Colon (tissue), 2 donors: ENCODE data around the gene APOL6.
"Not testable (repeated sequence)": the region's sequence is repeated elsewhere in the genome, so short reads cannot be mapped to it uniquely, and the experiment has no call there.

Experiments
- FAIRE-seq: peaks from 2 replicates; lab custom pipeline; 2012; peaks lifted over from hg19 to GRCh38; lab: Jason Lieb, UNC
- donor health status: control.
- donor health status: control.

APOL6 gene

DNA sequence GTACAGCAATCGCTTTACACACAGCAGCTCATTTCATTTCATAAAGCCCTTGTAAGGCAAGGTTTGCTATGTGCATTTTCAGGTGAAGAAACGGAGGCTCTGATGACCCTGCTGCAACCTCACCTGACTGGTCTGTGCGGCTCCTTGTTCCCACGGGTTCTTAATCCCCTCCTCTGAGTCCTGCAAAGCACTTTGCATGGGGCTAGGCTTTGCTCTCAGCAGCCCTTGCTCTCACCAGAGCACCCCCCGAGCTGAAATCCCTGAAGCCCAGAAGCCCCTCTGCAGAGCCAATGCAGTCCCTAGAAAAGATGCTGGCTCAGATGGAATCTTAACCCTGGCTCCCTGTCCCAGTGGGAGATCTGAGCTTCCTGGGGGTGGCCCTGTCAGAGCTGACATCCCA lies 11.0 kb upstream of the APOL6 start:
- FAIRE-seq: no peak

DNA sequence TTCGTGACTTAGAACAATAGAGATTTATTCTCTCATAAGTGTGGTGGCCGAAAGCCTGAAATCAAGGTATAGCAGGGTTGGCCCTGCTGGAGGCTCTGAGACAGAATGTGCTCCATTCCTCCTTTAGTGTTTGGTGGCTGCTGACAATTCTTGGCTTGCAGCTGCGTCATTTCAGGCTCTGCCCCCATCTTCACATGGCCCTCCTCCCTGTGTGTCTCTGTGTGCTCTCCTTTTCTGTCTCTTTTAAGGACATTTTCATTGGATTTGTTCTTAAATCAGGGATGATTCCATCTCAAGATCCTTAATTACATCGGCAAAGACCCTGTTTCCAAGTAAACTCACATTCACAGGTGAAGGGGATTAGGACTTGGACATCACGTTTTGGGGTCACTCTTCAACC lies 10.2 kb upstream of the APOL6 start:
- no peak for FAIRE-seq

DNA sequence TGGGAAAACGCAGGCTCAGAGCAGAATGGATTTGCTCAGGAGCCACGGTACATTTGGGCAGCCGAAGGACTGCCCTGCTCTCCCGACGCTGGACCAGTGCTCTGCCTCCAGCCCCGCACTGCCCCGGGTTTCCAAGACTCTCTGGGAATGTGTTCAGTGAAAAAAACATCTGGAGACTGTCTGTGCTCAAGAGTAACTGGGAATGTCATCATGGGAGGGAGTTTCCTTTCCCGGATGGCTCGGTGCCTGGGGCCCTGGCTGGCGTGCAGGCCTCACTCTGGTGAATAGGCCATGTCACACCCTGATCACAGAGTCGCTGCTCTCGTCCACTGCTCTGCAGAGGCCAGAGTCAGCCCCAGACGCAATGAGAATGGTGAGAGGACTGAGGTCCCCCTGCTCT lies 9.8 kb upstream of the APOL6 start:
- no peak for FAIRE-seq

DNA sequence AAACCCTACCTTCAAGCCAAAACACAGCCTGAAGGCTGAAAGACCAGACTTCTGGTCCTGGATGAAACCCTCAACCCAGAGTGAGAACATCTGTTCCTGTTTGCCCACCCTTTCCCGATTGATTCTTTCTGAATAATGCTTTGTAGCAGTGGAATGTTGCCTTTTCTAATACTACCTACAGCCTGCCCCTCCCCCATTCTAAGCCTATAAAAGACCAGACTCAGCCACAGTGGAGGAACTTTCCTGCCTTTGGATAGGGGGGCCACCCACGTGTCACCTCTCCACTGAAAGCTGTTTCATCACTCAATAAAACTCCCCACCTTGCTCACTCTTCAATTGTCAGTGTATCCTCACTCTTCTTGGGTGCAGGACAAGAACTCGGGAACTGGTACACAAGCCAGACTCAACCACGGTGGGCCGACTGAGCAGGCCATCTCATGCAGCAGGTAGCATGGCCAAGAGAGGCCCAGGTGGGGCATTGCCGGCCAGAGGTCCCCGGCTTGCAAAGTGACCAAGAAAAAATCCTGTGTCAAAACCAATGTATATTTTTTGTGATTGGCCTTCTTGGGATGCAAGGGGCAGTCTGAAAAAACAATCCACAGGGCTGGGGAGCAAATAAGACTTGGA lies 6.6 kb upstream of the APOL6 start:
- FAIRE-seq: no peak

DNA sequence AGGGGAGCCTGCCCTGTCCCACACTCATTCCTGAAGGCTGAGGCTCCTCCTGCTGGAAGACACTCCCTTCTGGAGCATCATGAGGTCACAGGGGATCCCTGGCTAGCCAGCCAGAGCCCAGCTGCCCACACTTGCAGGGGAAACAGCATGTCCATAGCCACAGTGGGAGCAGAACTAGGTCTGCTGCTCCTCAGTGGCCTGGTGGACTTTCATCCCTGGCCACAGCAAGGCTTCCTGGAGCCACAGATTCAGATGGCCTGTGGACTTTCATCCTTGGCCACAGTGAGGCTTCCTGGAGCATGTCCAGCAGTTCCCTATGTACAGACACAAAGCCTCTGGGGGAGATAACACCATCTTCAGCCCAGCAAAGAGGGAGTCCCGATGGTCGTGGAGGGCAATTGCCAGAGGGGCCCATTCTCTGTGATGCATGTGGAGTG lies 5.9 kb upstream of the APOL6 start:
- FAIRE-seq: no peak

DNA sequence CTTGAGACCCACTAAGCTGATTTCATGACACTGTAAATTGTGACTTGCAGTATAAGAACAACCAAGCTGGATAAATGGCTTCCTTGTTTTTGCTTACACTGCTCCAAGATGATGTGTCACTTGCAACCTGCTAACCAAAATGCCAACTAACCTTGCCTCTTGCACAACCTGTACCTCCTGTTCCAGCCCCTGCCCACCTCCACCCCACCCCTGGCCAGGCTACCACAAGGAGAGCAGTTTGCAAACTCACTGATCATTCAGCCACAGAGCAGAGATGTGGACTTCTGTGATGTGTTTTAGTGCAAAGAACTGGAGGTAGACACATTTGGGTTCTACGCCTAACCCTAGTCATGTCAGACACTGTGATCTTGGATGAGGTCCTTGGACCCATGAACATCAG lies 4.3 kb upstream of the APOL6 start:
- no peak for FAIRE-seq

DNA sequence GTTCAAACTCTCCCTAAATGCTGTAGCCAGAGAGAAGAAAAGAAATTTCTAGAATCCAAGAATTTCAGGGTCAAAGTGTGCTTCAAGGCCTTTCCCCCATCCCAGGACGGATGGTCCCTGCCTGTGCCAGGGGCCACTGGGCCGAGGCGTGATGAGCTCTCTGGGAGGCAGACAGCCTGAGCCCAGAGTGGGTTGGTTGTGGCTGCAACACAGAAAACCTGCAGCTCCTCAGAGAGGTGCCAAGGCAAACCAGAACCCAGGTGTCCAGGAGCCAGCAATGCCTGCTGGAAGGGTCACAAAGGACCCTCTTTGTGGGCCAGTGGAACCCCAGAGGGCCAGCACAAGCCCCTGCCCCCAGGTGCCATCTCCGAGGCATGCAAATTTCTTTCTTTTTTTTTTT lies 2.6 kb upstream of the APOL6 start:
- no peak for FAIRE-seq

DNA sequence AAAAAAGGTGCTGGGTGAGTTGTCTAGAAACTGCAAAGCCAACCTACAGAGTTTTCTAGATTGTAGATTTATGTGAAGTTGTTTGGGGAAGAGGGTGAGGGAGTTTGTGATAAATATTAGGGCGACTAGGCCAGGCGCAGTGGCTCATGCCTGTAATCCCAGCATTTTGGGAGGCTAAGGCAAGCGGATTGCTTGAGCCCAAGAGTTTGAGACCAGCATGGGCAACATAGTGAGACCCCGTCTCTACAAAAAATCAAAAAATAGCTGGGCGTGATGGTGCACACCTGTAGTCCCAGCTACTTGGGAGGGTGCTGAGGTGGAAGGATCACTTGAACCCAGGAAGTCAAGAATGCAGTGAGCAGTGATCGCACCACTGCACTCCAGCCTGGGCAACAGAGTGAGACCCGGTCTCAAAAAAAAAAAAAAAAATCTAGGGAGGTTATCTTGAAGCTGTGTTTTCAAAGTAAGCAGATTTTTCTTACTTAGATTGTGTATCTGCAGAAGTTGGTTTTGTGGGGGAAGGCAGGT lies 844 bp downstream of the APOL6 start:
- no peak for FAIRE-seq

DNA sequence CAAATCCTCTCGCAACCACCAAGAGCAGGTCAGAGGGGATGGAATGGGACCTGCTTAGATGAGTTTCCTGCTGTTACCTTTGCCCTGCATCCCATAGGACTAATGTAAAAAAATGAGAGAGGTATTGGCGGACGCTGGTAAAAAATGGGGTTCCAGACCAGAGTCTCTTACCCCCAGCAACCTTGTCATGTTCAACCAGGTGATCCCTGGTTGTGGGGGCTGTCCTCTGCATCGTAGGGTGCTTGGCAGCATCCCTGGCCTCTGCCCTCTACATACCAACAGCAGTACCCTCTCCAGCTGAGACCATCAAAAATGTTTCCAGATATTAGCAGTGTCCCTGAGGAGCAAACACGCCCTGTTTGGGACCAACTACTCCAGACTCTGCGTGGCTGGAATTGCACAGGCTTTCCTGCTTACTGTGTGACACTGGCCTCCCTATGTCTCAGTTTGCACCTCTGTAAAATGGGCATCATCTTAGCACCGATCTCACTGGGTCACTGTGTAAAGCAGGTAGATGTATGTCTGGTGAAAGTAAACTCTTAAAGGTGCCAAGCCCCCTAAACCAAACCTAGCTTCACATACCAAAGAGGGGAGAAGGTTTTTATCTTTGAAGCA lies 1.5 kb downstream of the APOL6 start:
- FAIRE-seq: no peak

DNA sequence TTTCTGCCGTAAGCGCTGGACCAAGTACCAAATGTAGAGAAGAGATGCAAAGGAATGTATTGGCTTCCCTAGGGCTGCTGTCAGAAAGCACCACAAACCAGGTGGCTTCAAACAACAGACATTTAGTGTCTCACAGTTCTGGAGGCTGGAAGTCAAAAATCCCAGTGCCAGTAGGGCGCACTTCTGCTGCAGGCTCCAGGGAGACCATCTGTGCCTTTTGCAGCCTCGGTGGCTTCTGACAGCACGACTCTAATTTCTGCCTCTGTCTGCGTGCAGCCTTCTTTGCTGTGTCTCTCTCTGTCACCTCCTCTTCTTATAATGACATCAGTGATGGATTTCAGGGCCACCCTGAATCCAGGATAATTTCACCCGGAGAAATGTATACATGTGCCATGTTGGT lies 2.8 kb downstream of the APOL6 start:
- FAIRE-seq: no peak

DNA sequence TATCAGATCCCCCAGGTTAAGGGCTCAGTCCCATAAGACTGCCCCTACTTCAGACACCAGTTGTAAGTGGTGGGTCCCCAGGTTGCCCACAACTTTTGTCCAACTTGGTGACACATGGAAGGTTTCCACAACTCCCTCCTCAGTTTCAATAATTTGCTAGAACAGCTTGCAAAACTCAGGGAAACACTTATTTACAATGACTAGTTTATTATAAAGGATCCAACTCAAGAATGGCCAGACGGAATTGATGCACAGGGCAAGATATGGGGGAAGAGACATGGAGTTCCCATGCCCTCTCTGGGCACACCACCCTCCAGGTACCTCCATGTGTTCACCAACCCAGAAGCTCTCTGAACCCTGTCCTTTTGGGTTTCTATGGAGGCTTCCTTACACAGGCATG lies 5.6 kb downstream of the APOL6 start:
- no peak for FAIRE-seq

DNA sequence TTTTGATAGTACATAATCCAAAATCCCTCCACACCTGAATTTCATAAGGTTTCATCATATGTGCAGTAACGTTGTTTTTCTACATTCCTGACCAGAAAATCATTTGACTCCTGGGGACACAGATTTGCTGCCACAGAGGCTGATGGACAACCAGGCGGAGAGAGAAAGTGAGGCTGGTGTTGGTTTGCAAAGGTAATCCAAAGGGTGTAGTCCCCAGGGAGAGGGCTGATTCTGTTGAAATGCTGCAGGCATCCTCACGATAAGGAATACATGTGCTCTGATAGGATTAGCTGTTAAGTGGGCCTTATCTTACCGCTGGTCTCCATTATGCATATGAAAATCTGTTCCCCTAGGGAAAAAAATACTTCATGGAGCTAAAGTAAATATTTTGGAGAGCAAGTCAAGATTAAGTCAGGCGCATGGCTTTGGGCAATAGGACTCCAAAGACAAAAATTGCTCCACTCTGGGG lies 8.1 kb downstream of the APOL6 start:
- FAIRE-seq: no peak

DNA sequence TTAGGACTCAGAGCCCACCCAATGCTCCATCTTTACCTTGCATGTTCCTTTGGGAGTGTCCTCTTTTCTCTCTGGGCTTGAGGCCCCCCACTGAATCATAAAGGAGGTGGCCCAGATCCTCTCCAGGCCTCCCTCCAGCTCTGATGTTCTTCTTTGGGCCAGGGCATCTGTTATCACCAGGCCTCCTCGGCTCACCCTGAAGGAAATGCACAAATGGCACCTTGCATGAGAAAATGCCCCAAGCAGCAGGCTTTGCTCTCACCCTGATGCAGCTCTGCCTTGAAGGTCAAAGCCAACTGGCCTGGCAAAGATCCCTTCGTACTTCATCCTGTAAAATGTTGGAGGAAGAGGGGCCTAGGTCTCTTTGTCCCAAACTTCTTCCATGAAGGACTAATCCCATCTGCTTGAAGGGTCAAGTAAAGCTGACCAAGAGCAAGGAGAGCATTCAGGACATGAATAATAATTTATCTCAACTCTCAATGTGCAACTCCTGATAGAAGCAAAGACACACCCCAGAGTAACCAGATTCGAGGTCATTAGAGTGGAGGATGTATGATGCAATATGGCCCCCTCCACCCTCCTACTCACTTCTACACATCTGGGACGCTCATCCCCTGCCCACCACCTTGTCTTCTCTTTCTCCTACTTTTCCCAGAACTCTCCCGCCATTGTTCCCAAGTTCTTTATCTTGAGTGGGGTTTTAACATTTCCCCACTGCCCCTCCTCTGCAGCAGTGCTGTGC lies 9.5 kb downstream of the APOL6 start:
- FAIRE-seq: no peak

DNA sequence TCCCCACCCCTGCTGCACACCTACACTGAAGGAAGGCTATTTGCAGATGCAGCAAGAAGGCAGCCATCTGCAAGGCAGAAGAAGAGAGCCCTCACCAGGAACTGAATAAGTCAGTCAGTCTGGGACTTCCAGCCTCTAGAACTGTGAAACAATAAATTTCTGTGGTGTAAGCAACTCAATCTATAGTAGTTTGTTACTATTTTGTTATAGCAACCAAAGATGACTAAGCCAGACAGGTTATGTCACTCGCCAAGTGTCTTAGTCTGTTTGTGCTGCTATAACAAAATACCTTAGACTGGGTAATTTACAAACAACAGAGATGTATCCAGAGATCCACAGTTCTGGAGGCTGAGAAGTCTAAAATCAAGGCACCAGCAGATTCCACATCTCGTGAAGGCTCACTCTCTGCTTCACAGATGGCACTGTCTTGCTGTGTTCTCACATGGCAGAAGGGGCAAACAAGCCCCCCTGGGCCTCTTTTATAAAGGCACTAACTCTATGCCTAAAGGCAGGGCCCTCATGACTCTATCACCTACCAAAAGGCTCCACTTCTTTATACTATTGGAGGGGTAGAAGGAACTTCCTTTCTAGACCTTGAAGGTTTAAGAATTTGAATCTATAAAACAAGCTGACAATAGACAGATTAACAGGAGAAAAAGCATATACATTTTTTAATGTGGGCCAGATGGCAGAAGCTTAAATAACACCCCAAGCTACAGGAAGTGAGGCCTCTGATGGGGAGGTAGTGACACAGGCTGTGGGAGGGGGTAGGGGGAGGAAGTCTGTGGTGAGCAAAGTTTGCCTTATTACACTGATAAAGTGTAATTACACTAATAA lies 12.3 kb downstream of the APOL6 start:
- no peak for FAIRE-seq

DNA sequence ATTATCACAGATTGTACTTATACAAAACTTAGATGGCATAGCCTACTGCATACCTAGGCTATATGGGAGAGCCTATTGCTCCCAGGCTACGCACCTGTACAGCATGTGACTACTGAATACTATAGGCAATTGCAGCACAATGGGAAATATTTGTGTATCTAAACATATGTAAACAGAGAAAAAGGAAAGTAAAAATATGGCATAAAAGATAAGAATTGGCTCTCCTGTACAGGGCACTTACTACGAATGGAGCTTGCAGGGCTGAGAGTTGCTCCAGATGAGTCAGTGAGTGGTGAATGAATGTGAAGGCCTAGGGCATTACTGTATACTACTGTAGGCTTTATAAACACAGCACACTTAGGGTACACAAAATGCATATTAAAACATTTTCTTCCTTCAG lies 13.2 kb downstream of the APOL6 start:
- no peak for FAIRE-seq

DNA sequence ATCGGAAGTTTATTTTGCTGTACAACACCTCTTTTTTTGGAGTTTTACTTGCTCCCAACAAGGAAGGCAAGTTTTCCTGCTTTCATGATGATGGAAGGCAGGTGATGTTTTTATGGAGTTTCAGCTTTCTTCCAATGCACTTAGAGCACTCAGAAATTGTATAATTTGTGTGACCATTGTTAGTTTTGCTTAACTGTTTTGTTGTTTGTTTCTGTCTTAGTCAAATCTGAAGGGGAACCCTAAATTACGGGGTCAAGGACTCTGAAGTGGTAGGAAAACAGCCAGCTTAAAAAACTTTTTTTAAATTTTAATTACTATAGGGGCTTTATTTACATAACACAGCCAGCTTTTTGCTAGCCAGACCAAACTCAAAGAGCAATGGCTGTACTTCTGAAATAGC lies 14.7 kb downstream of the APOL6 start:
- no peak for FAIRE-seq

DNA sequence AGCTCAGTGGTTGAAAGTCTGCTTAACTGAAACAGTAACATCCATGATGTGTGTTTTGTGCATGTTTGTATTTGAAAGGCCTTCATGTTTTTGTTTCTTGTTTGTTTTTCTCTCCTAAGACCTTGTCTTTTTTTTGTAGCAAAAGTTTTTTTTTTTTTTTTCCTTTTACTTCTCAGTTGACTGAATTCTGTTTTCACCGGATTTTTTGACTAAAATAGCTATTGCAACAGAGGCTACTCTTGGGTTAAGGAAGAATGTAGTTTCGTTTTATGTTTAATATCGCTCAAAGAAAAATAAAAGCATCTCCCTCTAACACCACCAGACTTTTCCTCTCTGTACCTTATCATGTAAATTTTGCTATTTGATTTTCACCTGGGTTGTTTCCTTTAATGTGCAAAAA lies 15.1 kb downstream of the APOL6 start:
- no peak for FAIRE-seq

DNA sequence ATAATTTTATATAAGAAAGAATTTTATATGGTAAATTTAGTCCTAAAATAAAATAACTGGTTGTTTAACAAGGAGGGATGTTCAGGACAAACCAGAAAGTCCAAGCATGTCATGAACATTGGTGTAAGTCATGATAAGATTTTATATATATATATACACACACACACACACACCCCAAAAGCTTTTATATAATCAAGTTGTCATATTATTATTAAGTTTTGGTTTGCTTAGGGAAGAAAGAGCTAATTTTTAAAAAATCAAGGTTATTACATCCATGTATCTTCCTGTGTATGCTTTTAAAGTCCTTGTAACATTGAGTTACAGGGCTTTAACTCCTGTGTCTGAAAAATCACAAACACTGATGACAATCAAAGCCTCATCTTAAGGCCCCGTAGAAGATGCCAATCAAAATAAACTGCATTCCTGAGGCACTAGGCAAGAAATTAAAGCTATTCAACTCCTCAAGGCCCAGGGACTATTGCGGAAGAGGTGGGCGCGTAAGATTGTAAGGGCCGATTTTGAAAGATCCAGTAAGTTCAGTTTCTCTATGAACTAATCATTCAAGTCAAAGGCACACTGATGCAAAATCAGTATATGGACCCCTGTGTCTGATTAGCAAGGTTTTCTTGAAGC lies 16.8 kb downstream of the APOL6 start:
- FAIRE-seq: no peak

DNA sequence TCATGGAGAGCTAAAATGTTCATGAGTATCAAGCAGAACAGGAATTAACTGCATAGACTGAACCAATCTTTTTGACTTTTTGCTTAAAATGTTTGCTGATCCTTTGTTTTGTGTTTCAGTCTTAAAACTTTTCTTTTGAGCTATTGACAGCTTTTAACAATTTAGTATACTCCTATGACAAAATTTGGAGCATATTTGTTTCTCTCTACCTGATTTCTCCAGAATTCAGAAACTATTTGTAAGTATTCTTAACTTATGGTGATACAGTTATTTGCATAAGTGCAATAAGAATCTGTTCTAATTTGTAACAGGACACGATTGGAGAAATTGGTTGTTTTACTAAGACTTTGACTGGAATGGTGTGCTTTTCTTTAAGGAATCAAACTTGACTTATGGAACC lies 18.5 kb downstream of the APOL6 start:
- not testable (repeated sequence) for FAIRE-seq

DNA sequence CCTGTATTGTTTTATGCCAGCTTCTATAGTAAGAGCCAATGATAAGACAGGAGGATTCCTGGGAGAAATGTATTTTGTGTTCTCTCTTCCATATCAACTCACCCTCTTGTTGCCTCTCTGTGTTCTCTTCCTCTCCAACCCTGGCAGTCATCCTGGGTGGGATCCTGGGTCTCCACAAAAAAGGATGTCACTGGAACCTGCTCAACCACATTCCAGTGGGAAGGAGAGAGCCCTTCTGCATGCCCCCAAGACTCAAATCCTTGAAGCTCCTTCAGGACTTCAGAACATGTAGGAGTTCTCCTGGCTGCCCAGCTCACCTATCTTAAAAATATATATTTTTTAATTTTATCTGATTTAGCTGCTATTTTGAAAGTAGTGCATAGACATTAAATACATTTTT lies 26.1 kb downstream of the APOL6 start:
- FAIRE-seq: no peak

DNA sequence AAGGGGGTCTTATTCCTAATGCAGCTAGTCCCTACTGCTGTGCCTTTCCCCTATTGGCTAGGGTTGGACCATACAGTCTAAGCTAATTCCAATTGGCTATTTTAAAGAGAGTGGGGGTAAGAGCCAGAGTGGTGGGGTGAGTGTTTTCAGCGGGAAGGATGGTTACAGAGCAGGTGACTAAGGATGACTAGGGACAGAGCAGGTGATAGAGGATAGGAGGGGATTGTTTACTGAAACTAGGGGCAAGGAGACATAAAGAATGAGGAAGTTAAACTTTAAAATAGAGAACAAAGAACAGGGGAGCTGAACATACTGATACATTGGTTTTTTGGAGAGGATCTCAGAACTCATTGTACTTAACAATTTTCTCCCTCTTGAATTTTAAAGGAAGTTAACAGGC lies 27.8 kb downstream of the APOL6 start:
- not testable (repeated sequence) for FAIRE-seq
